Kidney (tissue), 14 donors: ENCODE results near the gene TNS3. TPM values are rescaled to one million over a fixed set of nuclear protein-coding genes. Genes with fewer than 3 reads are reported as not detected.

Experiments
- DNase-seq, 5 donors: peaks; one replicate each; pipeline ENCODE4 v3.0.0-alpha.2; 2013 to 2020
- FAIRE-seq: peaks from 2 replicates; lab custom pipeline; 2012; peaks lifted over from hg19 to GRCh38; lab: Jason Lieb, UNC
- H3K27ac ChIP-seq, 2 donors: one replicate each; pipeline ENCODE4 v1.7.0; 2013; ENCODE audit warnings: low read depth in 2 of 2, low read length in 2 of 2, inconsistent platforms in 1 of 2
- H3K27me3 ChIP-seq: one replicate; pipeline ENCODE4 v1.7.1; 2013; ENCODE audit warnings: low read length, inconsistent platforms; ENCODE audit not compliant: control insufficient read depth, insufficient read depth
- H3K36me3 ChIP-seq, 3 donors: one replicate each; pipeline versions ENCODE4 v1.7.0 to v1.7.1; 2013; ENCODE audit warnings: low read length in 3 of 3, control low read depth in 1 of 3, inconsistent platforms in 1 of 3; ENCODE audit not compliant: insufficient read depth in 3 of 3, control insufficient read depth in 2 of 3
- H3K4me1 ChIP-seq, 3 donors: one replicate each; pipeline versions ENCODE4 v1.7.0 to v1.7.1; 2013; ENCODE audit warnings: low read length in 3 of 3, inconsistent platforms in 1 of 3, low read depth in 1 of 3; ENCODE audit not compliant: control insufficient read depth in 2 of 3, insufficient read depth in 2 of 3
- H3K4me3 ChIP-seq, 3 donors: one replicate each; pipeline versions ENCODE4 v1.7.0 to v1.8.1; 2013; ENCODE audit warnings: low read length in 3 of 3, control low read depth in 1 of 3, inconsistent platforms in 1 of 3
- H3K9ac ChIP-seq, 3 donors: one replicate each; pipeline versions ENCODE4 v1.7.0 to v1.7.1; 2013; ENCODE audit warnings: low read length in 3 of 3, control low read depth in 1 of 3, inconsistent platforms in 1 of 3
- H3K9me3 ChIP-seq, 3 donors: one replicate each; pipeline versions ENCODE4 v1.7.0 to v1.7.1; 2013; ENCODE audit warnings: low read length in 3 of 3, control low read depth in 1 of 3, inconsistent platforms in 1 of 3; ENCODE audit not compliant: control insufficient read depth in 2 of 3, insufficient read depth in 1 of 3
- intact Hi-C: fragments of 100-400 bp; cut with DNase I; formaldehyde crosslinking; loops from one replicate; pipeline ENCODE4 v1.11.1; 2022
- polyA plus RNA-seq: library from polyadenylated mRNA; stranded (reverse); fragments of 350-450 nt; fragmentation: Illumina TruSeq; extraction: RNeasy Lipid Tissue Mini Kit (QIAGEN cat#74804); gene quantifications from one replicate; pipeline ENCODE4 v1.2.3, GENCODE V29; 2014; ENCODE audit warnings: low read depth, low replicate concordance; ENCODE audit not compliant: insufficient read depth
- total RNA-seq: library from RNA; stranded (reverse); fragmentation: NEBNext Ultra II Directional; extraction: Animal tissue kit (Norgen Biotek cat#: 25700); gene quantifications from one replicate; pipeline ENCODE4 v1.2.1, GENCODE V29; 2021
- TF ChIP-seq, protein P1 (sequence below): IDR thresholded peaks from 3 replicates; pipeline ENCODE4 v1.5.1; 2012; ENCODE audit warnings: mild to moderate bottlenecking, moderate library complexity, borderline replicate concordance; ENCODE audit not compliant: insufficient read depth; ENCODE audit errors: extremely low read depth
- donor health status: control.
- donor health status: control.
- donor health status: control.
- donor health status: control.
- donor health status: control.
- donor health status: DM: yes; HTN: yes; CAD: no.
- donor health status: Normal renal cell carcinoma (clear cell type).

TNS3 gene
- total and polyA plus RNA-seq, 2 donors from 2014 or later, result 38.4 to 198 TPM

DNA sequence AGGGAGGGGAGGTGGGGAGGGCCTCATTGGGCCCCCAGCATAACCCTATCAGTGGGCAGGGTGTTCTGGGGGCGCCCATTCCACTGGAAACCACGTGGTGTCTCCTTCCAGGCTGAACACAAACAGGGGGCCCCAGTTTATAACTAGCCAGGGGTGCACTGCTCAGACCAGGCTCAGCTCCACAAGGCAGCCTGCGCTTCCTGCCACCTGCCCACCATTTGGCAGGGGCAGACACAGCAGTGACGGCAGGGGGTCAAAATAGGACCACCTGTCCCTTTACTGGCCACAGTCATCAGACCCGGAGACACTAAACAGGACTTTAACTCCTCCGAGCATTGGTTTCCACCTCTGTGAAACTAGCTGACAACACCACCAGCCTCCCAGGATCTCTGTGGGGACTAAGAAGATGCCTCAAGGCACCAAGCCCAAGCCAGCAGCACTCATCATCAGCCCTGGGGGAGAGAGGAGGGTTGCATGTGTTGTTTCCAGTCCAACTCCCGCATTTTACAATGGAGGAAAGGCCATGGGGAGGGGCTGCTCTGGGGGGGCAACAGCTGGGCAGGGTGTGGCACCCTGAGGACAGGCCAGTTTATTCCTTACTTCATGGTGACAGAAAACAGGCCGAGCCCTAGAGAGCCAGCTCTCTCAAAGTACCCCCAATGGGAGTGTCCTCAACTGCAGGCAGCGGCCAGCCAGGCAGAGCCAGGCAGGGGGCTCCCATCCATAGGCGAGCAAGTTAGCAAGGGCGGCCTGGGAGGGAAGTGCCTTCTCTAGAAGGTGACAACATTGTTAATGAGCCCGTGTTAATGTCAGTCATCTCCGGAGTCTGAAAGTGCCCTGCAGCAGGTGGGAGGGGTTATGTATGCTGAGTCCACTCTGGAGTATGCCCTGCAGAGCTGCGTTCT is 127.6 kb downstream of the TNS3 start:
- H3K9ac ChIP-seq, result peak overlapping the region in 2 of 3 donors; percentile 68 to 73
- intact Hi-C loops, result no loop called here
- H3K4me3 ChIP-seq, result no peak overlapping the region
- no peak for DNase-seq
- no peaks in the 10 kb centered on the region for H3K27me3 ChIP-seq
- H3K36me3 ChIP-seq, result no peaks in the 10 kb centered on the region
- peak overlapping the region; percentile 85 to 93 for H3K27ac ChIP-seq
- TF ChIP-seq, protein P1, sequence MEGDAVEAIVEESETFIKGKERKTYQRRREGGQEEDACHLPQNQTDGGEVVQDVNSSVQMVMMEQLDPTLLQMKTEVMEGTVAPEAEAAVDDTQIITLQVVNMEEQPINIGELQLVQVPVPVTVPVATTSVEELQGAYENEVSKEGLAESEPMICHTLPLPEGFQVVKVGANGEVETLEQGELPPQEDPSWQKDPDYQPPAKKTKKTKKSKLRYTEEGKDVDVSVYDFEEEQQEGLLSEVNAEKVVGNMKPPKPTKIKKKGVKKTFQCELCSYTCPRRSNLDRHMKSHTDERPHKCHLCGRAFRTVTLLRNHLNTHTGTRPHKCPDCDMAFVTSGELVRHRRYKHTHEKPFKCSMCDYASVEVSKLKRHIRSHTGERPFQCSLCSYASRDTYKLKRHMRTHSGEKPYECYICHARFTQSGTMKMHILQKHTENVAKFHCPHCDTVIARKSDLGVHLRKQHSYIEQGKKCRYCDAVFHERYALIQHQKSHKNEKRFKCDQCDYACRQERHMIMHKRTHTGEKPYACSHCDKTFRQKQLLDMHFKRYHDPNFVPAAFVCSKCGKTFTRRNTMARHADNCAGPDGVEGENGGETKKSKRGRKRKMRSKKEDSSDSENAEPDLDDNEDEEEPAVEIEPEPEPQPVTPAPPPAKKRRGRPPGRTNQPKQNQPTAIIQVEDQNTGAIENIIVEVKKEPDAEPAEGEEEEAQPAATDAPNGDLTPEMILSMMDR, result no peak
- peaks cover 0 to 56% (median 55%) of the 10 kb centered on the region in 3 donors for H3K4me1 ChIP-seq
- no peak for FAIRE-seq
- no peaks in the 10 kb centered on the region for H3K9me3 ChIP-seq

DNA sequence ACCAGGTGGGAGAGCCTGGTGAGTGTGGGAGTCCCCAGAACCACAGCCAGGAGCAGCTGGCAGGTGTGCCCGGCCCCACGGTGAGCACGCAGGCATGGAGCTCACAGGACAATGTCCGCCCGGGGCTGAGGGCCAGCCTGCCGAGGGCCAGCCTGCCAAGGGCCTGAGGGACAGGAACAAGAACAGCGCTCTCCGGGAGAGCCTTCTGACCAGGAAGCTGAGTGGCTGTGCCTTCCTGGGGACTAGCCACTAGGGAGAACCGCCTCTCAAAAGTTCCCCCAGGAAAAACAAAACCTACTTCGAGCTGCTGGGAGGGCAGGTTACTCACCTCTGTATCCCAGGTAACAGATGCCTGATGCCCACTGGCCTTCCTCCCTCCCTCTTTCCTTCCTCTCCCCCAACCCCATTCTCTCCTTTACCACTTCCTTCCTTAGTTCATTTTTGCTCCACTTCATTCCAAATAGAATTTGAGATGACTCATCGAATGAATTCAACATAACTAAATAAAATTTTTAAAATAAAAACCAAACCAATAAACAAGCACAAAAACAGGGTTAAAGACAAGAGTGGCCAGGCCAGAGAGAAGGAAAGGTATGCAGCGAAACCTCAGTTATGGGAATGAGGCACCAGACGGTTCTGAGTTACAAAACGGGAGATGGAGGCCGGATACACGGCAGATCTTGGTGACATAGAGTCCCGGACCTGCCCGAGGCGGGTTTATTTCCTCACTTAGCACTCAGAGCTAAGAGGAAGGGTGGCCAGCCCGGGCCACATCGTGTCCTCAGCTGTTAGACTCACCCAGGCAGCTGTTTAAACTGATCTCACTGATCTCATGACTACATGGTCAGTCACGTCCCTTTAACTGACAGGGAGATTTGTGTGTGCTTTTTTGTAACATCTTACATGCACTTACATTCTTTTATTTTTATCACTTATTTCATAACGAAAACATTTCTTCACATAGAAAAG is 128.5 kb downstream of the TNS3 start:
- Histone ChIP-seq H3K9ac (peak overlapping the region in 2 of 3 donors; percentile 66 to 73), H3K27me3 (no peaks in the 10 kb centered on the region), H3K9me3 (no peaks in the 10 kb centered on the region), H3K4me3 (peak overlapping the region in 2 of 3 donors; percentile 1 to 32), H3K36me3 (no peaks in the 10 kb centered on the region), H3K4me1 (peaks cover 0 to 52% (median 47%) of the 10 kb centered on the region in 3 donors), H3K27ac (peak overlapping the region; percentile 85 to 93)
- DNase-seq (peak in 3 of 5 donors; percentile 29 to 94 (median 55)), FAIRE-seq (no peak)
- TF ChIP-seq, protein P1, result no peak
- intact Hi-C loops, result no loop called here

DNA sequence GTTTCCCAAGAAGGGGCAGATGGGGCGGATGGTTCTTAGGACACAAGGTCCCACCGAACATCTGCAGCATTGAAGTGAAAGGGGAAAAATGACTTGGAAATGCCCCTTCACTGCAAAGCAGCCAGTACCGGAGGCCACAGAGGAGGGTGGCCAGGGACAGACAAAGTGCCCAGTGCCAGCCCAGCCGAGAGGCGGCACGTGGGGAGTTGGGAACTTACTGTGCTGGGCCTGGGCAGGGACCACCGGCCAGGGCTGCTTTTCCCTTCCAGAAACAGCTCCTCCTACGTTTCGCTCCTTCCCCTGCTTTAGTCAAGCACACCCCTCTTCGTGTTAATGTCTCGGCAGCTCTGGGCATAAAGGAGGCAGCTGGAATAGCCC is 129.2 kb downstream of the TNS3 start:
- FAIRE-seq (no peak), DNase-seq (no peak)
- H3K27ac ChIP-seq, result peak overlapping the region; percentile 85 to 93
- peak overlapping the region in 2 of 3 donors; percentile 66 to 73 for H3K9ac ChIP-seq
- peaks cover 0 to 49% (median 40%) of the 10 kb centered on the region in 3 donors for H3K4me1 ChIP-seq
- TF ChIP-seq, protein P1, result no peak
- H3K4me3 ChIP-seq, result peak overlapping the region in 1 of 3 donors; percentile 32
- H3K27me3 ChIP-seq, result no peaks in the 10 kb centered on the region
- intact Hi-C loops, result no loop called here
- no peaks in the 10 kb centered on the region for H3K9me3 ChIP-seq
- H3K36me3 ChIP-seq, result no peaks in the 10 kb centered on the region
